GM19043 (cell line): ENCODE data around the gene TBX18.

ENCODE experiments used
- ATAC-seq: cut with Tn5 transposase; IDR thresholded peaks from one replicate; pipeline ENCODE4 v1.9.1; 2021; ENCODE audit warnings: low read depth; ENCODE audit not compliant: unreplicated experiment

Gene TBX18

DNA sequence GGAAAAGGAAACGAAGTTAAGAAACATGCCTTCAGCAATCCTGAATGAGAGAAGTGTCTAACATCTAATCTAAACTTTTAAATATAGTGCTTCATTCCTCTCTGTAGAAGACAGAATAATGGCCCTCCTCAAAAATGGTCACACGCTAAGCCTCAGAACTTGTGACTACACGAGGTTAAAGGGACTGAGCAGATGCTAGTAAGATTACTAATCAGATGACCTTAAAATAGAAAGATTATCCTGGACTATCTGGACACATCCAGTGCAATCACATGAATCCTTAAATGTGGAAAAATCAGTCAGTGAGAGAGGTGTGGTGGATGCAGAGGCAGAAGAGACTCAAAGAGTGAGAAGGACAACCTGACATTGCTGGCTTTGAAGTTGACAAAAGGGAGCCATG is 126.1 kb downstream of the TBX18 start:
- ATAC-seq: no peak
